DND-41 (cell line): ENCODE results near the gene SERPINH1.

Experiments used
- ATAC-seq: fragments of 200-7000 bp; cut with Tn5 transposase; 3 replicates; pipeline ENCODE4 v1.9.1; 2021; ENCODE audit warnings: low read depth; ENCODE audit not compliant: insufficient read depth
- DNase-seq: peaks from one replicate; pipeline ENCODE4 v3.0.0-alpha.2; 2020
- H2AFZ ChIP-seq: 2 replicates; pipeline ENCODE4 v1.6.0; 2012; ENCODE audit warnings: low read depth, low read length
- H3K27ac ChIP-seq: 2 replicates; pipeline ENCODE4 v1.5.1; 2012; ENCODE audit warnings: low read length, inconsistent platforms
- H3K27me3 ChIP-seq: fragments of 200-600 bp; sonication (generic); 2 replicates; pipeline ENCODE4 v1.6.0; 2012; ENCODE audit warnings: low read length, mild to moderate bottlenecking, inconsistent platforms; ENCODE audit not compliant: insufficient read depth, poor library complexity
- H3K36me3 ChIP-seq: 2 replicates; pipeline ENCODE4 v1.5.1; 2012; ENCODE audit warnings: low read length, inconsistent platforms; ENCODE audit not compliant: insufficient read depth
- H3K4me1 ChIP-seq: 2 replicates; pipeline ENCODE4 v1.5.1; 2012; ENCODE audit warnings: mild to moderate bottlenecking, low read length; ENCODE audit not compliant: insufficient read depth
- H3K4me2 ChIP-seq: 2 replicates; pipeline ENCODE4 v1.6.0; 2012; ENCODE audit warnings: mild to moderate bottlenecking, moderate library complexity, low read length, inconsistent platforms; ENCODE audit not compliant: insufficient read depth
- H3K4me3 ChIP-seq, 2 experiments: fragments of 200-600 bp in 1 of 2; shearing (Covaris generic) in 1 of 2; 2 replicates each; pipeline ENCODE4 v1.5.1; 2012 to 2016; ENCODE audit warnings: inconsistent platforms in 2 of 2, low read length in 2 of 2, mild to moderate bottlenecking in 2 of 2, low read depth in 1 of 2, moderate library complexity in 1 of 2
- H3K79me2 ChIP-seq: 2 replicates; pipeline ENCODE4 v1.6.0; 2012; ENCODE audit warnings: low read length, inconsistent platforms; ENCODE audit not compliant: insufficient read depth
- H3K9ac ChIP-seq: 2 replicates; pipeline ENCODE4 v1.6.0; 2012; ENCODE audit warnings: low read depth, mild to moderate bottlenecking, inconsistent platforms, low read length, moderate library complexity
- H3K9me3 ChIP-seq: 2 replicates; pipeline ENCODE4 v1.5.1; 2012; ENCODE audit warnings: low read length, moderate library complexity, mild to moderate bottlenecking, inconsistent platforms; ENCODE audit not compliant: insufficient read depth, severe bottlenecking
- H4K20me1 ChIP-seq: 2 replicates; pipeline ENCODE4 v1.6.0; 2012; ENCODE audit warnings: low read length; ENCODE audit not compliant: insufficient read depth
- EZH2 ChIP-seq: IDR thresholded peaks from 3 replicates; pipeline ENCODE4 v1.6.1; 2012; ENCODE audit warnings: borderline replicate concordance, low read depth, mild to moderate bottlenecking, moderate library complexity, low read length, inconsistent platforms; ENCODE audit not compliant: severe bottlenecking
- TF ChIP-seq, protein P1 (sequence below): IDR thresholded peaks from 2 replicates; pipeline ENCODE4 v1.5.1; 2012; ENCODE audit warnings: borderline replicate concordance, low read length, moderate library complexity, mild to moderate bottlenecking; ENCODE audit not compliant: poor library complexity, severe bottlenecking; ENCODE audit errors: extremely low read depth

Gene SERPINH1

DNA sequence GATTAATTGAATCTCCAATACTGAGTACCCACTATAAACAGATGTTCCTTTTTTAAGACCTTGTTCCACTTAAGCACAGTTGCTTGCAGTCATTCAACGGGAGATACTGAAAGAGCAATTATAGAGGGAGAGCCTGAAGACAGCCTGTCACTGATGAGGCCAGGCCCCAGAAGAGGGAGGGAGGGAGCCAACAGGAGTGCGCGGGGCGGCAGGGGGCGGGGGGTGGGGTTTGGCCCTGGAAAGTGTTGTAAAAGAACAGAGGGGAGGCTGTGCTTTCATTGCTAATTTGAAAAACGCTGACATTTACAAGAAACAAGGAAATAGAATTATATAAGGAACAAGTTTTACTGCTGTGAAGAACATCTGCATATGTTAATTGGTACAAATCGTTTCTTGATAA lies 53.7 kb downstream of the SERPINH1 start:
- DNase-seq = no peak
- ATAC-seq = no peak
- H4K20me1 ChIP-seq = no peaks in the 10 kb centered on the region
- no peaks in the 10 kb centered on the region for H3K9me3 ChIP-seq
- H3K27ac ChIP-seq = no peak overlapping the region
- H3K4me2 ChIP-seq = no peak overlapping the region
- H3K79me2 ChIP-seq = no peaks in the 10 kb centered on the region
- no peak overlapping the region for H2AFZ ChIP-seq
- no peaks in the 10 kb centered on the region for H3K4me1 ChIP-seq
- H3K4me3 ChIP-seq = no peak overlapping the region
- TF ChIP-seq, protein P1, sequence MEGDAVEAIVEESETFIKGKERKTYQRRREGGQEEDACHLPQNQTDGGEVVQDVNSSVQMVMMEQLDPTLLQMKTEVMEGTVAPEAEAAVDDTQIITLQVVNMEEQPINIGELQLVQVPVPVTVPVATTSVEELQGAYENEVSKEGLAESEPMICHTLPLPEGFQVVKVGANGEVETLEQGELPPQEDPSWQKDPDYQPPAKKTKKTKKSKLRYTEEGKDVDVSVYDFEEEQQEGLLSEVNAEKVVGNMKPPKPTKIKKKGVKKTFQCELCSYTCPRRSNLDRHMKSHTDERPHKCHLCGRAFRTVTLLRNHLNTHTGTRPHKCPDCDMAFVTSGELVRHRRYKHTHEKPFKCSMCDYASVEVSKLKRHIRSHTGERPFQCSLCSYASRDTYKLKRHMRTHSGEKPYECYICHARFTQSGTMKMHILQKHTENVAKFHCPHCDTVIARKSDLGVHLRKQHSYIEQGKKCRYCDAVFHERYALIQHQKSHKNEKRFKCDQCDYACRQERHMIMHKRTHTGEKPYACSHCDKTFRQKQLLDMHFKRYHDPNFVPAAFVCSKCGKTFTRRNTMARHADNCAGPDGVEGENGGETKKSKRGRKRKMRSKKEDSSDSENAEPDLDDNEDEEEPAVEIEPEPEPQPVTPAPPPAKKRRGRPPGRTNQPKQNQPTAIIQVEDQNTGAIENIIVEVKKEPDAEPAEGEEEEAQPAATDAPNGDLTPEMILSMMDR = no peak
- TF ChIP-seq EZH2 = no peak
- H3K27me3 ChIP-seq = peaks cover 20% of the 10 kb centered on the region
- no peaks in the 10 kb centered on the region for H3K36me3 ChIP-seq
- no peak overlapping the region for H3K9ac ChIP-seq

DNA sequence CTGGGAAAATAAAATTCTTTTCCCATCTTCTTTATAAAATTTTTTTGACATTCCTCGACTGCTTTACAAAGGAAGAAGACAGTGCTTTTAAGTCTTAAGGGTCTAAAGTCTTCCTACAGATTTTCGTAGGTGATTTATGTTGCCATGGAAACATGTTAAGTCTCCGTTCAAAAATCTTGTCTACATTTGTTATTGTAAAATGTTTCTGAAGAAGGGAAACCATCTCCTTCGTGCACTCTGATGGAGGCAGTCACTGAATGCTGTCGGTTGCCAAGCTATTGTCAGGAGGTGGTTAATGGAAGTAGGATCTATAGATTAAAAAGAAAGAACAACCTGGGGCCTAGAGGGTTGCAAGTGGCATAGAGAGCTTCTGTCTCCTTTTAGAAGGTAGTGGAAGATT lies 54.2 kb downstream of the SERPINH1 start:
- Histone ChIP-seq H3K27me3 (peaks cover 15% of the 10 kb centered on the region), H3K4me2 (no peak overlapping the region), H3K4me3 (no peak overlapping the region), H3K79me2 (no peaks in the 10 kb centered on the region), H2AFZ (no peak overlapping the region), H3K4me1 (no peaks in the 10 kb centered on the region), H3K9ac (no peak overlapping the region), H4K20me1 (no peaks in the 10 kb centered on the region), H3K36me3 (no peaks in the 10 kb centered on the region), H3K27ac (no peak overlapping the region), H3K9me3 (no peaks in the 10 kb centered on the region)
- DNase-seq (no peak), ATAC-seq (no peak)
- TF ChIP-seq EZH2 = no peak
- TF ChIP-seq, protein P1 = no peak
